Stimulated activated naive CD4-positive, alpha-beta T cell (primary cell): ENCODE measurements around the gene KDM7A.
"Not testable (repeated sequence)": the region's sequence is repeated elsewhere in the genome, so short reads cannot be mapped to it uniquely, and the experiment has no call there.

Source experiments
- DNase-seq, 6 experiments: peaks; one replicate each; lab custom pipeline; 2025; lab: John Stamatoyannopoulos, UW

The KDM7A gene

DNA sequence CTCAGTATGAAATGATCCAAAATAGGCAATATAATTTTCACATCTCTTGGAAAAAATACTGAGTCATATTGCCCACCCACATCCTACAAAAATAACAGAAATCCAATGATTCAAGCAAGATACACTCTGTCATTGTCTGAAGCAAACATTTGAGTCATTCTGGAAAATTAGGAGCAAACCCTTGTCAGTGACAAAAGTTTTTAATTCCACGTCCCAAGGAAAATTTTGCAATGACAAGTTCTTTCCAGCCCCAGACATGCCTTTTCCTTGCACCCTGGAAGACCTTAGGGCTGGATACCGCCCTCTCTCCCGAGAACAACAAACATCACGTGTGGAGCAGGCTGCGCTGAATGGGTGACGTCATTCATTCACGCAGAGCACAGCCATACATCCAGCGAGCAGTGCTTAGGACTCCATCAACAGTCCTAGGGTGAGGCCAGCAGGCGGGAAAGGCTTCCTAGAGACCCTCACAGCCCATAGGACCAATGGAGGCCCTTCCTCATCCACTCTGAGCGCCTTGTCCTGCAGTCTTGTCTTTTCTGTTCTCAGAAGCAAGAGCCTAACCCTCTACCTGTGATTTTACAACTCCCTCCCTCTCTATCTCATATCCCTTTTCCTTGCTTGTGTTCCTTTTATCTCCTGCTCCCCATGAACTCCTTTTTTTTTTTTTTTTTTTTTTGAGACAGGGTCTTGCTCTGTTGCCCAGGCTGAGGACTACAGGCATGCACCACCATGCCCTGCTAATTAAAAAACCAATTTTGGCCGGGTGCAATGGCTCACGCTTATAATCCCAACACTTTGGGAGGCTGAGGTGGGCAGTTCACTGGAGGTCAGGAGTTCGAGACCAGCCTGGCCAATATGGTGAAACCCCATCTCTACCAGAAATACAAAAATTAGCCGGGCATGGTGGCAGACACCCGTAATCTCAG, 23.5 kb upstream of the KDM7A start:
- no peak for DNase-seq

DNA sequence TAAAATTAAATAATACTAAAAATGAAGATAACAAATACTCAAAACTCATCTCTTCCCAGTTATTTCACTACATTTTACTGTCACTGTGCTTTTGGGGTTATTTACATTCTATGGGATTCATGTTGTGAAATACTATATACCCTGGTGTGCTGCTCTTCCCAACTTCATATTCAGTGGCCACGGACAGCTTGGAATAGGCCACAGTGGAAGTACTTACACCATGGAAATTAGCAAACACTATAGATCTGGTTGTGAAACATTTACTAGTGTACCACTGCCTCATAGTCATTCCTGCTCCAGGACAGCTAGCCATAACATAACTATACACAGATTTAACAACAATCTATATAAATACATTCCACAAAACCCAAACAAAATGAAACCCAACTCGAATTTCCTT, 21.2 kb upstream of the KDM7A start:
- no peak for DNase-seq

DNA sequence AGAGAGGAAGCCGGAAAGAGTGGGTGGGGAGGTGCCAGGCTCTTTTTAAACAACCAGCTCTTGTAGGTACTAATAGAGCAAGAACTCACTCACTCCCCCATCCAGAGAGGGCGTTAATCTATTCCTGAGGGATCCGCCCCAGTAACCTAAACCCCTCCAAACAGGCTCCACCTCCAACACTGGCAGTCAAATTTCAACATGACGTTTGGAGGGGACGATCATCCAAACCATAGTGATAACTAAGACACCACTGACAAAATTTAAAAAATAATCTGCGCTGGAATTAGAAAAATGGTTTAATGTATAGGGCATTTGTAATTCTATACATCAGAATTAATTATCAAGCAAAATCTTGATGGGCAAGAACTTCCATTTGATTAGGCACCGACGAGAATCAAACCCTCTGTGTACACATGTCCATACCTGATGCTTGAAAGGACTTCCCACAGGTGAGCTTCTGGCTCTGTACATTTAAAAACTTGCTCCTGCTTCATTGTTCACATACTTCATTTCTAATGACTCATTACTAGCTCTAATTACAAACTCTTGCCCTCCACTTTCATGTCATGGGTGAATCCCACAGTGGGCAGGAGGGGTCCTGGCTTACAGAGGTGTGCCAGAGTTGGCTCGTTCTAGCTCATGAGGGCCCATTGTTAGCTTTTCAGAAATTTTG, 20.6 kb upstream of the KDM7A start:
- no peak for DNase-seq

DNA sequence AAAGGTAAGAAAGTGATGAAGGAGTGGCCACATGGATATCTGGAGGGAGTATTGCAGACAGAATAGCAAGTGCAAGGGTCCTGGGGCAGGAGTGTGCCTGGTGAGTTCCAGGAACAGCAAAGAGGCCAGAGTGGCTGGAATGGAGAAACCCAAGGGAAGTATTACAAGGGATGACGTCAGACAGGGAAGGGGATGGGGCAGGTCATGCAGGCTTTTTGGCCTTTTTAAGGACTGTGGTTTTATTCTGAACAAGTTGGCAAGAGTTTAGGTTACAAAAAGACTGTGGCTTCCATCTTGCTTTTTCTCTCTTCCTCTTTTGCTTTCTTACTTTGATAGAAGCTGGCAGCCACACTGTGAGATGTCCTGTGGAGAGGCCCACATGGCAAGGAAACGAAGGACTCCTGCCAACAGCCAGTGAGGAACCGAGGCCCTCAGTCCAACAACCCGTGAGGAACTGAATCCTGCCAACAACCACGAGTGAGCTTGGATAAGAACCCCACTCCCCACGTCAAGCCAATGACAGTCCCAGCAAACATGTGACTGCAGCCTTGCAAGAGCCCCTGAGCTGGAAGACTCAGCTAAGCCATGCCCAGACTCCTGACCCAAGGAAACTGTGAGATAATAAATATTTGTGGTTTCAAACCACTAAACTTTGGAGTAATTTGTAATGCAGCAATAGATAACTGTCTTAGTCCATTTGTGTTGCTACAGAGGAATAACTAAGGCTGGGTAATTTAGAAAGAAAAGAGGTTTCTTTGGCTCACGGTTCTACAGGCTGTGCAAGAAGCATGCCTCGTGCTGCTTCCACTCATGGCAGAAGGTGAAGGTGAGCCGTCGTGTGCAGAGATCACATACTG, 19.8 kb upstream of the KDM7A start:
- DNase-seq = no peak

DNA sequence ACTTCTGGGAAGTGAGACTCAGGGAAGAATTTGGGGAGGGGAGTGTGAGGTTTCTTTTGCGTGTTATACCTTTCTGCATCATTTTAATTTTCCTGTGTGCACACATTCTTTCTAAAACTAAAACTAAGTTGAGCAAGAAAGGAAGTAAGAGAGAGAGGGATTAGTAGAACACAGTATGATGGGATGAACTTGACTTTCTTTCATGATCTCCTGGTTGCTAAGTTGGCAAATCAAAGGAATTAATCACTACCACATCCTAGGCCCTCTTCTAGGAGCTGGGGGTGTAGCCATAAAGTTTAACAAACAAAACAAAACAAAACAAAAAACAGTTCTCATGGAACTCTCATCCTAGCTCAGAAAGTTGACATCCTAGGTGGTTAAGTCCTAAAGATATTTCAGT, 19.1 kb upstream of the KDM7A start:
- no peak for DNase-seq

DNA sequence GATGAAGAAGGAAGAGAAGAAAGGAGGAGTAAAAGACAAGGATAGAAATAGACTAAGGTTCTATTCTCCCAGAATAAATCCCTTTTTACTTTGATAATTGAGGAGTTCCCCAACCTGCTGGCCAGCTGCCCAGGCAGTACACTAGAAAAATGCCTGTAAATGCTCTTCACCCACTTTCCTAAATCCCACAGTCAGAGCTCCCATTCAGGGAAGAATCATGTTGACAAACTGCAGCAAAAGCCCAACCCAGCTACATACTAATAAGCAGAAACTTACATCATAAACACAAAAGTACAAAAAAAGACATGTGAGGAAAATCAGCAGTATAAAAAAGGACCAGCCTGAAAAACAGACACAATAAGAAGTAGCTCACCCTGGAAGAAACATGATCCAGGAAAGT, 15.8 kb upstream of the KDM7A start:
- no peak for DNase-seq

DNA sequence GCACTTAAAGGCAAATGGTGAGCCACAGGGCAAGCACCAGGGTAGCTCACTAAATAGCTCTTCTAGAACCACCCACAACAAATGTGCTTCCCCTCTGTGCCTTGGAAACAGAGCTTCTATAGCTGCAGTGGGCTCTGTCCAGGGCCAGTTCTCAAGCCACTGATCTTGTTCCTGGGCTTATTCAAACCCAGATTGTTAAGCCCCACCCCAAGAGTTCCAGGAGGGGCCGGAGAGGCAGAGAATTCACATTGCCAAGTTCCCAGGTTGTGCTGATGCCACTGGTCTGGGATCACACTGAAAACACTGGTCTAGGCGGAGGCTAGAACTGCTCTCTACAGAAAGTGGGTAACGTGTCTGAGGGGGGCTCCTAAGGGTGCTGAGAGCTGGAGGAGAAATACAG, 15.4 kb upstream of the KDM7A start:
- DNase-seq = no peak

DNA sequence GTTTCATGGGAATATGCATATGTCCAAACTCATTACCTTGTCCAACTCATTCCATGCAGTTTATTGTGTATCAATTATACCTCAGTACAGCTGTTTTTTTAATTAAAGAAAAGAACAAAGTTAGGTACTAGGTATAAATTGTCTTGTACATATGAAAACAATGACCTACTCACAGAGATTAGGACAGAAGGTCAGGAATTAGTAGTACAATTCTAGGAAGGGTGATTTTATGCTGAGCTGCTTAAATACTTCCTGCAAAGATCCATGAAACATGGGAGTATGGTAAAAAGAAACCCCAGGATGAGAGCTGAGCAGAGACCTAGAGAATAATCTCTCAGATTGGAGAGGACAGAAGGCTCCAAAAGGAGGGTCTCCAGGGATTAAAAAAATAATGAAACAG, 13.8 kb upstream of the KDM7A start:
- DNase-seq = no peak

DNA sequence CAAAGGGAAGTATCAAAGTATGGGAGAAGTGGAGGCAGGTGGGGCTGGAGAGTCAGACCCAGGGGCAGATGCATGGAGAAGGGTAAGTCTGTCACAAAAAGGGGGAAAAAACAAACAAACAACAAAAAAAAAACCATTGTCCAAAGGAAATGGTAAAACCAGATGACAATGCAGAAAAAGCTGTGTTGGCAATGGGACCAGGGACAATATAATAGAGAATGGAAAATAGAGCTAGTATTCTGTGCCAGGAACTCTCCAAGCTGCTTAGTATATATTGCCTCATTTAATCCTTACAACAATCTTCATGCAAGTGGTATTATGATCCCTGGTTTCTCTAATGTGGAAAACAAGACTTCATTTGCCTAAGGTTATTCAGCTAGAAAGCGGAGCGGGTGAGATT, 13.1 kb upstream of the KDM7A start:
- no peak for DNase-seq

DNA sequence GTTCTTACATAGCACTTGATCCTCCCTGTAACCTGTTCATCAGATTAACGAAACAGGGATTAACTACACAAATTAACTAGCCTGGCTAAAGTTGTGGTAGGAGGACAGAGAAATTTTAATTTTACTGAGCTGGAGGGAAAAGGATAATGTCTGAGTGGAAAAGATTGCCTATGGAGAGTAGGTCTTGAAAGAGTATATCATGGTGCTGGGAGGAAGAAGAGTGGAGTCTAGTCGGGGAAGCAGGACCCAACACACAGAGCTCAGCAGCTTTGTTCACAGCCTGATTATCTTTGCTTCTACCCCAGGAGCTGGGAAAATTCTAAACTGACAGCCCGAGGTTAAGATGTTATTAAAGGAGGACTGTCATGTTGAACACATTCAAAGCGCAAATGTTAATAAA, 6.1 kb upstream of the KDM7A start:
- DNase-seq = no peak

DNA sequence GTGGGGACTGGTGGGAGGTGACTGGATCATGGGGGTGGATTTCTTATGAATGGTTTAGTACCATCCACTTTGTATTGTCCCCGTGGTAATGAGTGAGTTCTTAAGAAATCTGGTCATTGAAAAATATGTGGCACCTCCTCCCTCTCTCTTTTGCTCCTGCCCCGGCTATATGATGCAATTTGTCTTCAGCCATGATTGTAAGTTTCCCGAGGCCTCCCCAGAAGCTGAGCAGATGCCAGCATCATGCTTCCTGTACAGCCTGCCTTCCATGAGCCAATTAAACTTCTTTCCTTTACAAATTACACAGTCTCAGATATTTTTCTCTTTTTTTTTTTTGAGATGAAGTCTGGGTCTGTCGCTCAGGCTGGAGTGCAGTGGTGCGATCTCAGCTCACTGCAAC, 2.6 kb upstream of the KDM7A start:
- no peak for DNase-seq

DNA sequence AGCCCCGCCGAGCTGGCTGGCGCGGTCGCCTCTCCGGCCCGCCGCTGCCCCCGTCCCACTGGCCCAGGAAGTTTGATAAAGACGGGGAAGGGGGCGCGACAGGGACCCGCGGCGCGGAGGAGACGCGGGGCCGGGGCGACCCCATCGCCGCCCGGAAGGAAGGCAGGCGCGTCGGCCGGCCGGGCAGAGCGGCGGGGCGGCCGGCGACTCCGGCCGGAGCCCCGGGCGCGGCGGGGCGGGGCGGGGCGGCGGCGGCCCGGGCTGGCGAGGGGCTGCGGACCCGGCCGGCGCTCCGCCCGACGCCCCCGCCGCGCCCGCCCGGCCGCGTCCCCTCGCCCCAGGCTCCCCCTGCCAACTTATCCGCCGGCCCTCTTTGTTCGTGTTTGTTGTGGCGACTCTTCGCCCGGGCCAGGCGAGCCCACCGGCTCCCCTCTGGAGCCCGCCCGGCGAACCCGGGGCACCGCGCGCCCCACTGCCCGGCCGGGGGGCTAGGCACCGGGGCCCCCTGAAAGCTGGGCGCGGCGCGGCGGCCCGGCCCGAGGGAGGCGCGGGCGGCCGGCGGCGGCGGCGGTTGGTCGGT, 571 bp downstream of the KDM7A start:
- peak in 2 of 6 experiments; percentile 13 to 17 for DNase-seq

DNA sequence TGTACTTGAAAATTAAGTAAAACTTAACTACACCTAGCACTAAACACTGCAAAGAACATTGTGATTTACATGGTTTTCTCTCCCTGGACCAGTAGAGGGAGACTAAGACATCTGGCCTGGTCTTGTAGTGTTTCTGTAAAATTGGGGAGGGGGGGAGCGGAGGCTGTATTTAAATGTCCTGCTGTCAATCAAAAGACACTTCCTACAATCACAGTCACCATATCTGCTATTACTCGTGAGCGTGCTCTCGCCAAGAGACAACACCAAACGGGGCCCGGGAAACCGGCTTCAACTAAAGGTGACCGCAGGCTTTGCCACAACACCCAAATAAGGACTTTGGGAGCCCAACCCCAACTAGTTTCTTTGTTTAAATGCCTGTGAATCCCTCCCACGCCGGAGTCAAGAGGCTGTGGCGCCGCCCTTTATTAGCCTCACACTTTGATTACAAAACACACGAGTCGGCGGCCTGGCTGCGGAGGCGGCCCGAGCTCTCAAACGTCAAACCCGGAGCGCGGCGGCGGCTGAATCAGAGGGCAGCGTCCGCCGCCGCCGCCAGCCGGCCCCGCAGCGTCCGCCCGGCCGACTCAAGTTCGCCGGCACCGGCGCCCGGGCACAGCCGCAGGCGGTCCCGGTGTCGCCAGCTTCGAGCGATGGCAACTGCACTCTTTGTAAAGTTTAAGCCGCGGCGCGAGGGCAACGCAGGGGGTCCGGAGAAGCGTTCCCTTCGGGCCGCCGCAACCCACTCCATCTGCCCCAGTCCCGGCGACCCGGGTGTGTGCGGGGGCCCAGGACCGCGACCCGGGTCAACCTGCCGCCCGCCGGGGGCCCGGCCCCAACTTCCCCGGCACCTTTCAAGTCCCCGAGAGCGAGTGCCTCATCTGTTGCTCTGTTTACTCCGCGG, 1.3 kb downstream of the KDM7A start:
- peak; percentile 82 to 94 (median 90) for DNase-seq

DNA sequence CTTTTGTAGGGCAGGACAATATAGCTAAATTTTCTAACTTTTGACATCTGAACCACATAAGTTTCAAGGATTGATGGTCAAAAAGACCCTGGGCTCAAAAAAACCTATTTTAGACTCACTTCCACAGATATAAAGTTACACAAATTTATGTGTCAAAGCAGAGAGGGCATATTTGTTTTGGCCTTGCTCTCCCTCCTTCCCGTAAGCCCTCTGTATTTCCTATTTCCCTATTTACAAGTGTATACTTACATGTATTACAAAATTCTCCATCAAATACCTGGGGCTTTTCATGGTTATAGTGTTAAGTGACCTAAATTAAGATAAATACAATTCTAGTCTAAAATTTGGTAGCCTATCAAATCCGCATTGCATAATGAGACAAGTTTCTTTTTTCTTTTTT, 2.6 kb downstream of the KDM7A start:
- no peak for DNase-seq

DNA sequence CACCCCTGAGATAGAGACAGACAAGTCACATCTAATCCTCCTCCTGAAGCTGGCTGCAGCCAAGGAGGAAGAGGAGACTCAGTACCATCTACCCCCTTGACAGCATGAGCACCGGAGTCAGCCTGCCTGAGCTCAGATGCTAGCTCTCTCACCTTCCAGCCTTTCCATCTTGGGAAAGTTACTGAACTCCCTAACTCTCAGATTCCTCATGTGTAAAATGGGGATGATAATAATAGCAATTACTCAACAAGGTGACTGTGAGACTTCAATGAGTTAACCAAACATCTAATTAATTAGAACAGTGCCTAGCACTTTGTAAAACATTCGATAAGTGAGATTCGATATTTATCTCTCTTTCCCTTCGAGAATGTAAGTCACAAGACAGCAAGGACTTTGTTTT, 6.4 kb downstream of the KDM7A start:
- DNase-seq = no peak

DNA sequence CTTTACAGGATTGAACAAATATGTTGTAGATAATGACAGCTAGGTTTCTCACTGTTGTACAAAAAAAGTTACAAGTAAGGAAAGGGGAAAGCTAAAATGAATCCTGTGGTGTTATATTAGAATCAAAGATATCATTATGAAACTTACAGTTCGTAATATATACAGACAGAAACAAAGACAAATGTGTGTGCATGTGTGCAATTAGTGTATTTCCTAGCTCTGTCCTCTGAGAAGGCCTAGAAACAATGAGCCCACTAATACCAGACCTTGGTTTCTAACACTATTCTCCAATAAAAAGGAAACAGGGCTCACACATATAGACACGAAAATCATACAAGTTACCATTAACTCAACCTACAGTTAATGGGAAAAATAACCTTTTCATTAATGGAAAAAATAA, 8.0 kb downstream of the KDM7A start:
- DNase-seq = no peak

DNA sequence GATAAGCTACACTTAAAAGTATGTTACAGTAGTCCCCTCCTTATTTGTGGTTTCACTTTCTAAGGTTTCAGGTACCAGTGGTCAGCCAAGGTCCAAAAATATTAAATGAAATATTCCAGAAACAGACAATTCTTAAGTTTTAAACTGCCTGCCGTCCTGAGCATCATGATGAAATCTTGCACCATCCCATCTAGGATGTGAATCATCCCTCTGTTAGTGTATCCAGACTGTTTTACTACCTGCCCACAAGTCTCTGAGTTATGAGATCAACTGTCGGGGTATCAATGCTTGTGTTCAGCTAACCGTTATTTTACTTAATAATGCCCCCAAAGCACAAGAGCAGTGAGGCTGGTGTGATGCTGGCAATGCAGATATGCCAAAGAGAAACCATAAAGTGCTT, 11.4 kb downstream of the KDM7A start:
- DNase-seq = no peak

DNA sequence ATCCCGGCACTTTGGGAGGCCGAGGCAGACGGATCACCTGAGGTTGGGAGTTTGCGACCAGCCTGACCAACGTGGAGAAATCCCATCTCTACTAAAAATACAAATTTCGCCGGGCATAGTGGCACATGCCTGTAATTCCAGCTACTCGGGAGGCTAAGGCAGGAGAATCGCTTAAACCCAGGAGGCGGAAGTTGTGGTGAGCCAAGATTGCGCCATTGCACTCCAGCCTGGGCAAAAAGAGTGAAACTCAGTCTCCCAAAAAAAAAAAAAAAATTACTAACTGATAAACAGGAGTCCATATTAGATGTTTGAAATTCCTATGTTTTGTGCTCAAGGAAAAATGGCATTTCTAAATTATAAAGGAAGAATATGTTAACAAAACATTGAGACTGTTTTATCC, 14.7 kb downstream of the KDM7A start:
- not testable (repeated sequence) for DNase-seq

DNA sequence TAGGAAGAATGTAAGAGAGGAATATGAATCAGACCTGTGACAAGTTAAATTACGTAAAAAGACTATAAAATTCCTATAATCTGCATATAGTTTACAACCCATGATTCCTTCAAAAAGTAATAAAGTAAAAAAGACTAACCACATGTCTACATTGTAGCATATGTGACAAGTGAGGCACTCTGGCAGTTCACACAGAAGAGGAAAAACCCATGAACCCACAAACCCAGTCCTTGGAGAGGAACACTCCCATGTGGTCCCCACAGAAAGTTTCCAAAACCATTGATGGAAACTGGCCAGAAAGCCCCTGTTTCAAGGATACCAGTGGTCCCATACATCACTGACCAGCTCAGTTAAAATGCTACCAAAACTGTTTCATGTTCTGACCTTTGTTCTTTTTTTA, 15.7 kb downstream of the KDM7A start:
- DNase-seq = no peak

DNA sequence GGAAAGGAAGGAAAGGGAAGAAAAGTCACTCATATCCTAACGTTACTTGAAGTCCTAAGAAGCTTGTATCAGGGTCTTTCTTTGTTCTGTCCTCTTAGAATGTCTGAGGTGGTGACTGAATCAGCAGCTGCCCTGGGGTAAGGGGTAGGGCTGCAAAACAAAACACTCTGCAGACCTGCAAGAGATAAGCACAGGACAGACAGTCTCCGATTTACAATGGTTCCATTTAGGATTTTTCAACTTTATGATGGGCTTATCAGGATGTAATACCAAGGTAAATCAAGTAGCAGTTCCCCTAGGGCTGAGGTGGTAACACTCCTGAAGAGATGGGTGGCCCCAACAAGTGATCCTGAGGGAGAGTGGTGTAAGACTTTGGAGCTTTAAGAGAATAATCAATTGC, 16.5 kb downstream of the KDM7A start:
- no peak for DNase-seq

DNA sequence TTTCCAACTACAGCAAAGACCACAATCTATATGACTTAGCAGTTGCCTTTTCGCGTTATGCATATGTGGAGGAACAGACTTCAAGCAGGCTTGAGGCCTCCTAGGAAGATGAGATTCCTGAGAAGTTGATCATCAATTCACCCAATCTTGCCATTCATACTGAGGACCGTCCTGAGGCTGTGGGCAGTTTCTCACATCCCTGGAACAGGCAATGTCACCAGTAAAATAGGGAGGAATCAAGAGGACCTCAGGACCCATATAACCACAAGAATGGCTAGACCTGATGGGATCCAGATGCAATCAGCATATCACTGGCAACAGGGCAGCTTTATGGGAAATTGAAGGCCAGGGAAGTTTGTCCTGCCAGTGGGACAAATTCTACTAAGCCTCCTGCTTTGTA, 17.3 kb downstream of the KDM7A start:
- DNase-seq = no peak
